Thoracic aorta (tissue), 2 donors: ENCODE data around the gene KCNQ2. TPM values are rescaled to one million over a fixed set of nuclear protein-coding genes. Genes with fewer than 3 reads are reported as not detected.
"Not testable (repeated sequence)": the region's sequence is repeated elsewhere in the genome, so short reads cannot be mapped to it uniquely, and the experiment has no call there.

ENCODE experiments used
- ATAC-seq: fragments of 150-250 bp; one replicate; pipeline ENCODE4 v1.8.0; 2017; ENCODE audit warnings: low read depth; ENCODE audit not compliant: insufficient number of reproducible peaks, low FRiP score
- DNase-seq: peaks from one replicate; pipeline ENCODE4 v3.0.0-alpha.2; 2020; ENCODE audit warnings: low spot score
- H3K27ac ChIP-seq, 2 donors: fragments of 200-600 bp; sonication (generic); 1 replicate in 1 of 2; 2 replicates in 1 of 2; pipeline ENCODE4 v1.5.1; 2016; ENCODE audit warnings: mild to moderate bottlenecking in 2 of 2, moderate library complexity in 2 of 2
- H3K27me3 ChIP-seq: fragments of 200-600 bp; sonication (generic); replicated peaks from 2 replicates; pipeline ENCODE4 v1.6.0; 2016; ENCODE audit warnings: mild to moderate bottlenecking; ENCODE audit not compliant: insufficient read depth
- H3K36me3 ChIP-seq: fragments of 200-600 bp; sonication (generic); one replicate; pipeline ENCODE4 v1.5.1; 2016
- H3K4me1 ChIP-seq, 2 donors: fragments of 200-600 bp; sonication (generic); 1 replicate in 1 of 2; 2 replicates in 1 of 2; pipeline versions ENCODE4 v1.5.1 to v1.6.0; 2016; ENCODE audit warnings: low read depth in 2 of 2, mild to moderate bottlenecking in 1 of 2; ENCODE audit not compliant: control insufficient read depth in 1 of 2
- H3K4me3 ChIP-seq: fragments of 200-600 bp; sonication (generic); 2 replicates; pipeline ENCODE4 v1.5.1; 2016; ENCODE audit warnings: mild to moderate bottlenecking
- H3K9me3 ChIP-seq: fragments of 200-600 bp; sonication (generic); 2 replicates; pipeline ENCODE4 v1.5.1; 2016
- CTCF ChIP-seq: fragments of 200-600 bp; sonication (generic); IDR thresholded peaks from one replicate; pipeline ENCODE4 v1.5.1; 2019; ENCODE audit warnings: antibody characterized with exemption
- total RNA-seq, 2 donors: library from RNA; depleted of rRNA; stranded (reverse); fragments of >200 nt; gene quantifications; one replicate each; pipeline versions ENCODE4 v1.1.0 to v1.2.3, GENCODE V29; 2016

Gene KCNQ2
- total RNA-seq, 2 donors from 2014 or later, result not detected

GRCh38 chr20:63519668-63520503 is 47.4 kb upstream of the KCNQ2 start:
- no peaks in the 10 kb centered on the region for H3K9me3 ChIP-seq
- H3K4me3 ChIP-seq, result peak overlapping the region; percentile 96
- TF ChIP-seq CTCF, result peak; percentile 35
- H3K27me3 ChIP-seq, result no peaks in the 10 kb centered on the region
- H3K27ac ChIP-seq, result peak overlapping the region; percentile 78 to 79
- peaks cover 7% of the 10 kb centered on the region for H3K36me3 ChIP-seq
- peaks cover 12 to 29% of the 10 kb centered on the region in 2 donors for H3K4me1 ChIP-seq
- DNase-seq (no peak), ATAC-seq (peak; percentile 2)

- Histone ChIP-seq H3K36me3 (peaks cover 7% of the 10 kb centered on the region), H3K27ac (no peak overlapping the region), H3K27me3 (no peaks in the 10 kb centered on the region), H3K4me3 (peak overlapping the region; percentile 96), H3K9me3 (no peaks in the 10 kb centered on the region), H3K4me1 (peaks cover 12 to 29% of the 10 kb centered on the region in 2 donors)
- no peak for DNase-seq
- no peak for ATAC-seq
- TF ChIP-seq CTCF, result no peak
Measured at GRCh38 chr20:63518946-63519667, 46.7 kb upstream of the KCNQ2 start.

GRCh38 chr20:63518351-63518861 is 46.0 kb upstream of the KCNQ2 start:
- no peak overlapping the region for H3K27ac ChIP-seq
- peaks cover 5% of the 10 kb centered on the region for H3K36me3 ChIP-seq
- no peaks in the 10 kb centered on the region for H3K27me3 ChIP-seq
- no peak for TF ChIP-seq CTCF
- ATAC-seq (no peak), DNase-seq (no peak)
- no peaks in the 10 kb centered on the region for H3K9me3 ChIP-seq
- H3K4me3 ChIP-seq, result no peak overlapping the region
- peaks cover 12 to 29% of the 10 kb centered on the region in 2 donors for H3K4me1 ChIP-seq

GRCh38 chr20:63517376-63518309 is 45.2 kb upstream of the KCNQ2 start:
- no peak for TF ChIP-seq CTCF
- DNase-seq, result no peak
- no peaks in the 10 kb centered on the region for H3K36me3 ChIP-seq

GRCh38 chr20:63514520-63514919 is 42.1 kb upstream of the KCNQ2 start:
- H3K4me3 ChIP-seq, H3K4me1 ChIP-seq, DNase-seq, H3K27me3 ChIP-seq, H3K27ac ChIP-seq, ATAC-seq, H3K9me3 ChIP-seq, H3K36me3 ChIP-seq: not testable (repeated sequence)

More at GRCh38 chr20:63517376-63518309, 45.2 kb upstream of the KCNQ2 start:
- no peak overlapping the region for H3K27ac ChIP-seq
- peaks cover 12 to 22% of the 10 kb centered on the region in 2 donors for H3K4me1 ChIP-seq
- H3K9me3 ChIP-seq, result no peaks in the 10 kb centered on the region
- H3K4me3 ChIP-seq, result no peak overlapping the region
- no peaks in the 10 kb centered on the region for H3K27me3 ChIP-seq
- no peak for ATAC-seq
